ENCODE data around the gene TSPAN15. TPM values are rescaled to one million over a fixed set of nuclear protein-coding genes. Genes with fewer than 3 reads are reported as not detected.
A peak's percentile ranks its signal among the peaks of the same experiment; 100 is the strongest.

Gene TSPAN15
- total RNA-seq, 1 experiment from 2014 or later, result 7.7 TPM

- Histone ChIP-seq H3K14ac (ENCODE audit: insufficient read depth, low read length) (no peak overlapping the region), H4K91ac (ENCODE audit: insufficient read length, low read depth, low read length) (no peak overlapping the region), H4K8ac (replicated peaks; ENCODE audit: insufficient read length, low read depth, low read length) (no peak overlapping the region), H2BK15ac (ENCODE audit: low read depth, low read length) (no peak overlapping the region), H4K20me1 (ENCODE audit: control insufficient read depth, insufficient read depth, insufficient read length) (no peaks in the 10 kb centered on the region), H3T11ph (ENCODE audit: low read length) (no peak overlapping the region), H2BK120ac (ENCODE audit: low read depth, low read length, poor library complexity, severe bottlenecking) (no peak overlapping the region), H3K23me2 (ENCODE audit: insufficient read length, low read depth, low read length, poor library complexity, severe bottlenecking) (no peaks in the 10 kb centered on the region), H3K27me3 (ENCODE audit: insufficient read depth, low read length) (no peaks in the 10 kb centered on the region), H3K56ac (ENCODE audit: insufficient read length, low read depth, low read length) (no peak overlapping the region), H3K4ac (ENCODE audit: low read depth, low read length) (no peak overlapping the region), H2BK20ac (ENCODE audit: low read depth, low read length, poor library complexity, severe bottlenecking) (no peak overlapping the region), H2BK12ac (ENCODE audit: insufficient read length, low read depth, low read length) (no peak overlapping the region), H3K4me2 (ENCODE audit: insufficient read depth, insufficient read length, low read length) (no peak overlapping the region), H3K23ac (ENCODE audit: insufficient read length, low read depth, low read length) (no peak overlapping the region), H2AK5ac (ENCODE audit: insufficient read length, low read length) (no peak overlapping the region), H3K18ac (ENCODE audit: insufficient read length, low read depth, low read length) (no peak overlapping the region), H3K9me3 (ENCODE audit: control insufficient read depth, low read depth, low read length) (no peaks in the 10 kb centered on the region), H3K4me1 (ENCODE audit: insufficient read depth, low read length) (no peaks in the 10 kb centered on the region; the same call in 1 of the 2 replicates), H3K79me1 (ENCODE audit: insufficient read depth, low read depth, low read length, poor library complexity, severe bottlenecking) (no peaks in the 10 kb centered on the region), H4K5ac (ENCODE audit: insufficient read length, low read depth, low read length) (no peak overlapping the region), H3K79me2 (ENCODE audit: insufficient read depth, low read length) (no peaks in the 10 kb centered on the region), H2AFZ (ENCODE audit: low read length) (no peak overlapping the region), H2BK5ac (ENCODE audit: insufficient read length, low read length) (no peak overlapping the region), H3K27ac (ENCODE audit: insufficient read length, low read depth, low read length) (no peak overlapping the region), H3K9ac (ENCODE audit: extremely low read depth, insufficient read length, low read length) (no peak overlapping the region)
- Mint-ChIP-seq H3K36me3 (ENCODE audit: insufficient read depth in 1 of 3, low read depth in 3 of 3) (peaks cover 6 to 17% (median 16%) of the 10 kb centered on the region in 3 experiments), H3K27me3 (ENCODE audit: low read depth) (peaks cover 14% of the 10 kb centered on the region), H3K4me3 (no peak overlapping the region; a peak in 1 of 5 replicates), H3K4me1 (peaks cover 26 to 34% of the 10 kb centered on the region in 2 experiments), H3K27ac (peak overlapping the region; percentile 70 to 77 (median 77); a peak in 5 of 7 replicates), H3K9me3 (no peaks in the 10 kb centered on the region)
- peak; percentile 67 for DNase-seq
- no peak for TF ChIP-seq CTCF (conservative IDR thresholded peaks at IDR 0.05)
- no CpG with 5 or more reads among the region's 5 CpGs for WGBS (ENCODE audit: extremely low coverage, insufficient read length, low lambda C conversion rate)
Observed at GRCh38 chr10:69406302-69406811, 44.9 kb upstream of the TSPAN15 start.

All from H9 (cell line).